GM12878 (cell line): Measurements from ENCODE around the gene TLK2. TPM values are rescaled to one million over a fixed set of nuclear protein-coding genes. Genes with fewer than 3 reads are reported as not detected.

Source experiments
- ATAC-seq: fragments of 200-7000 bp; cut with Tn5 transposase; 3 replicates; pipeline ENCODE4 v1.9.1; 2020; ENCODE audit warnings: mild to moderate bottlenecking, moderate library complexity
- BruUV-seq: library from RNA; stranded (reverse); fragments of 400-500 nt; replicated peaks from 2 replicates; lab custom pipeline; 2021; lab: Mats Ljungman, UMichigan
- CTCF ChIA-PET: fragments of 300-600 bp; sonication (Branson Sonifier 250); formaldehyde crosslinking; extraction: SDS; loops from one replicate; lab custom pipeline; 2021; ENCODE audit warnings: inconsistent platforms; lab: Yijun Ruan, JAX
- POLR2A ChIA-PET: fragments of 350-600 bp; formaldehyde crosslinking; extraction: SDS; loops from one replicate; lab custom pipeline; 2021; ENCODE audit warnings: inconsistent platforms; lab: Charles Lee
- RAD21 ChIA-PET: fragments of 300-600 bp; sonication (Branson Sonifier 250); formaldehyde crosslinking; loops from one replicate; lab custom pipeline; 2023; ENCODE audit warnings: antibody characterized with exemption; ENCODE audit not compliant: unreplicated experiment; lab: Charles Lee
- SMC1A ChIA-PET: fragments of 300-600 bp; sonication (Branson Sonifier 250); formaldehyde crosslinking; loops from one replicate; lab custom pipeline; 2023; ENCODE audit not compliant: unreplicated experiment, uncharacterized antibody; lab: Charles Lee
- DNase-seq: peaks from one replicate; pipeline ENCODE4 v3.0.0-alpha.2; 2011; ENCODE audit warnings: low read depth, low spot score
- FAIRE-seq: peaks from 3 replicates; lab custom pipeline; 2011; peaks lifted over from hg19 to GRCh38; lab: Jason Lieb, UNC
- H2AFZ ChIP-seq: 2 replicates; pipeline ENCODE4 v1.6.0; 2011; ENCODE audit warnings: low read depth, low read length, control low read depth; ENCODE audit not compliant: control insufficient read depth
- H3K27ac ChIP-seq: 2 replicates; pipeline ENCODE4 v1.5.1; 2011; ENCODE audit warnings: control low read depth; ENCODE audit not compliant: control insufficient read depth, insufficient read depth
- H3K27me3 ChIP-seq, 2 experiments: replicated peaks in 1 of 2; 2 replicates each; pipeline versions ENCODE4 v1.6.0 to v1.6.1; 2011; ENCODE audit warnings: low read length in 1 of 2; ENCODE audit not compliant: control insufficient read depth in 2 of 2, insufficient read depth in 2 of 2
- H3K36me3 ChIP-seq, 2 experiments: 2 replicates each; pipeline ENCODE4 v1.5.1; 2011; ENCODE audit warnings: low read length in 1 of 2; ENCODE audit not compliant: control insufficient read depth in 2 of 2, insufficient read depth in 2 of 2
- H3K4me1 ChIP-seq: 2 replicates; pipeline ENCODE4 v1.6.1; 2011; ENCODE audit warnings: mild to moderate bottlenecking, low read length, moderate library complexity, mixed read lengths; ENCODE audit not compliant: control insufficient read depth, insufficient read depth
- H3K4me2 ChIP-seq: 2 replicates; pipeline ENCODE4 v1.6.0; 2011; ENCODE audit warnings: control low read depth; ENCODE audit not compliant: control insufficient read depth, insufficient read depth
- H3K4me3 ChIP-seq: fragments of 200-600 bp; sonication (generic); 2 replicates; pipeline ENCODE4 v1.5.1; 2016
- H3K79me2 ChIP-seq: 2 replicates; pipeline ENCODE4 v1.6.0; 2011; ENCODE audit warnings: low read length; ENCODE audit not compliant: control insufficient read depth, insufficient read depth
- H3K9ac ChIP-seq: 2 replicates; pipeline ENCODE4 v1.8.0; 2011; ENCODE audit warnings: low read length, control low read depth, mixed read lengths; ENCODE audit not compliant: control insufficient read depth, insufficient read depth
- H3K9me3 ChIP-seq: replicated peaks from 3 replicates; pipeline ENCODE4 v1.5.1; 2011; ENCODE audit warnings: mild to moderate bottlenecking, low read length; ENCODE audit not compliant: control insufficient read depth, insufficient read depth
- H4K20me1 ChIP-seq: 2 replicates; pipeline ENCODE4 v1.6.0; 2011; ENCODE audit not compliant: control insufficient read depth, insufficient read depth
- ATF7 ChIP-seq: fragments of 450-650 bp; IDR thresholded peaks from 2 replicates; pipeline ENCODE4 v1.6.1; 2016; ENCODE audit warnings: low read depth, mild to moderate bottlenecking
- IKZF1 ChIP-seq: fragments of 450-650 bp; conservative IDR thresholded peaks from 2 replicates; pipeline ENCODE4 v1.6.1; 2017; ENCODE audit warnings: antibody characterized with exemption, mild to moderate bottlenecking
- KDM1A ChIP-seq: fragments of 200-600 bp; sonication (generic); IDR thresholded peaks from 2 replicates; pipeline ENCODE4 v1.6.1; 2016; ENCODE audit warnings: borderline replicate concordance
- MYB ChIP-seq: fragments of 150-350 bp; IDR thresholded peaks from 2 replicates; pipeline ENCODE4 v1.6.1; 2014; ENCODE audit warnings: mild to moderate bottlenecking, low read depth, low read length, borderline replicate concordance
- NFIC ChIP-seq: IDR thresholded peaks from 2 replicates; pipeline ENCODE4 v1.6.1; 2012; ENCODE audit warnings: low read depth, mild to moderate bottlenecking, inconsistent platforms, low read length, moderate library complexity
- POLR2AphosphoS2 ChIP-seq: IDR thresholded peaks from 2 replicates; pipeline ENCODE4 v1.6.1; 2011; ENCODE audit warnings: low read depth, mild to moderate bottlenecking, low read length, improper control_type of control experiment, moderate library complexity
- RFX5 ChIP-seq: IDR thresholded peaks from 2 replicates; pipeline ENCODE4 v1.6.1; 2011; ENCODE audit warnings: low read depth, low read length, improper control_type of control experiment
- SMAD1 ChIP-seq: fragments of 450-650 bp; IDR thresholded peaks from 2 replicates; pipeline ENCODE4 v1.6.1; 2018; ENCODE audit warnings: mild to moderate bottlenecking, low read depth; ENCODE audit not compliant: partially characterized antibody
- TCF3 ChIP-seq: IDR thresholded peaks from 2 replicates; pipeline ENCODE4 v1.6.1; 2012; ENCODE audit warnings: low read depth, mild to moderate bottlenecking, low read length, borderline replicate concordance; ENCODE audit not compliant: insufficient read depth
- WGBS: methylation state at CpG from one replicate; pipeline ENCODE4 v1.1.6; 2016; ENCODE audit warnings: low lambda C conversion rate; ENCODE audit not compliant: insufficient replicate concordance, insufficient coverage; ENCODE audit errors: missing lambda C conversion rate; 5-methylcytosine and 5-hydroxymethylcytosine counted together
- in situ Hi-C: fragments of 300-500 bp; cut with MboI; formaldehyde crosslinking; loops from 9 replicates; pipeline ENCODE4 v1.14.3; 2018; ENCODE audit warnings: mixed read lengths
- intact Hi-C: fragments of 100-400 bp; cut with micrococcal nuclease; formaldehyde crosslinking; loops from one replicate; pipeline ENCODE4 v1.14.2; 2022; ENCODE audit not compliant: unreplicated experiment
- polyA plus RNA-seq, 11 experiments: library from polyadenylated mRNA; depleted of rRNA in 4 of 11; unstranded in 6 of 11; stranded (reverse) in 5 of 11; fragments of >200 nt; fragmentation: Nextera tagmentation in 4 of 11; fragmentation: Illumina TruSeq in 1 of 11; extraction: Ambion mirVana in 4 of 11; extraction: Trizol in 1 of 11; gene quantifications; 1 replicate in 1 of 11; 2 replicates in 10 of 11; pipeline versions ENCODE4 v1.2.1 to v1.2.3, GENCODE V29; 2011 to 2016; ENCODE audit warnings: inconsistent platforms in 2 of 11, missing spikeins in 2 of 11, low read depth in 1 of 11
- total RNA-seq, 4 experiments: library from RNA; depleted of rRNA in 3 of 4; stranded (reverse); fragments of >200 nt in 3 of 4; fragmentation: Illumina TruSeq in 1 of 4; extraction: Trizol in 1 of 4; gene quantifications; 2 replicates each; pipeline versions ENCODE4 v1.2.1 to v1.2.3, GENCODE V29; 2013 to 2021

TLK2 gene
- total and polyA plus RNA-seq, 10 of the 15 experiments (the other 5 are each of a cell fraction or from before 2014, with no cell fraction given): 12.1 to 51.2 (median 27.5) TPM

- ChIA-PET SMC1A (no interaction called here), POLR2A (no interaction called here), CTCF (no interaction called here), RAD21 (interaction anchor here (1.0 kb wide), 1 partner anchor 196 kb away, joined by 3 read pairs; no protein-coding TSS in a partner anchor)
- Histone ChIP-seq H3K36me3 (peaks cover 0 to 8% of the 10 kb centered on the region in 2 experiments; a peak in 3 of 4 replicates), H3K4me3 (no peak overlapping the region), H3K27ac (no peak overlapping the region), H3K9me3 (no peaks in the 10 kb centered on the region), H3K4me1 (no peaks in the 10 kb centered on the region), H3K4me2 (no peak overlapping the region), H4K20me1 (no peaks in the 10 kb centered on the region), H3K9ac (no peak overlapping the region), H2AFZ (no peak overlapping the region), H3K27me3 (no peaks in the 10 kb centered on the region), H3K79me2 (no peaks in the 10 kb centered on the region)
- TF ChIP-seq POLR2AphosphoS2 (no peak), MYB (no peak), NFIC (no peak), ATF7 (no peak), TCF3 (no peak)
- in situ Hi-C loops: no loop called here
- 80% methylated on average over 6 of the region's 6 CpGs for WGBS
- ATAC-seq (no peak), FAIRE-seq (no peak), DNase-seq (no peak)
- intact Hi-C loops: no loop called here
- no TSS peak for BruUV-seq
Measured at GRCh38 chr17:62617894-62618472, 139.4 kb downstream of the TLK2 start.

GRCh38 chr17:62618647-62619416 is 140.2 kb downstream of the TLK2 start:
- Histone ChIP-seq H3K27me3 (no peaks in the 10 kb centered on the region), H3K4me2 (no peak overlapping the region), H3K4me3 (no peak overlapping the region), H3K9ac (no peak overlapping the region), H2AFZ (no peak overlapping the region), H3K4me1 (no peaks in the 10 kb centered on the region), H4K20me1 (no peaks in the 10 kb centered on the region), H3K79me2 (no peaks in the 10 kb centered on the region), H3K9me3 (no peaks in the 10 kb centered on the region), H3K27ac (no peak overlapping the region), H3K36me3 (peaks cover 0 to 8% of the 10 kb centered on the region in 2 experiments; a peak in 3 of 4 replicates)
- FAIRE-seq (no peak), ATAC-seq (no peak), DNase-seq (no peak)
- intact Hi-C loops: no loop called here
- POLR2A ChIA-PET: no interaction called here
- RAD21 ChIA-PET: interaction anchor here (0.6 kb wide), 1 partner anchor 84 kb away, joined by 3 read pairs; no protein-coding TSS in a partner anchor
- SMC1A ChIA-PET: no interaction called here
- TF ChIP-seq RFX5: no peak
- TF ChIP-seq IKZF1: no peak
- TF ChIP-seq SMAD1: no peak
- TF ChIP-seq KDM1A: no peak
- in situ Hi-C loops: no loop called here
- WGBS: 94% methylated on average over 17 of the region's 17 CpGs
- CTCF ChIA-PET: no interaction called here
- BruUV-seq: no TSS peak
